ENCODE measurements around the gene SNTG2.
A peak's percentile ranks its signal among the peaks of the same experiment; 100 is the strongest.

SNTG2 gene

DNA sequence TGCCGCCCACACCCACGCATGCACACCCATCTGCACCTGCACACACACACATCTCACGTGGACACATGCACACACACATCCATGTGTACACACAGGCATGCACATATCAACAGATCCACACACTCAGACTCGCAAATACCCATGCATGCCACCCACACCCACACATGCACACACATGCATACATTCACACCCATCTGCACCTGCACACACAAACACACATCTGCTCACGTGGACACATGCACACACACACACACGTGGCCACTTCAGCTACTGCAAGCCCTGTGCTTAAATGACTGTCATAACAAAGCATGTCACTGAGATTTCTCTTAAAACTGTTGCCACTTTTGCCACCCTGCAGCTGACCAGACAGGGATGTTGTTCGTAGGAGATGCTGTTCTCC, 186.6 kb downstream of the SNTG2 start:
- DNase-seq (ENCODE audit: low read depth): no peak
- no peak for TF ChIP-seq CTCF (IDR thresholded peaks at IDR 0.05; ENCODE audit: control insufficient read depth, insufficient read depth, low read depth, low read length, missing control alignments)
- no peak overlapping the region for H3K4me3 ChIP-seq (ENCODE audit: control insufficient read depth, low read depth, low read length)

GRCh38 chr2:1137913-1138391, 187.3 kb downstream of the SNTG2 start:
- H3K4me3 ChIP-seq (ENCODE audit: control insufficient read depth, low read depth, low read length): no peak overlapping the region
- no peak for TF ChIP-seq CTCF (IDR thresholded peaks at IDR 0.05; ENCODE audit: control insufficient read depth, insufficient read depth, low read depth, low read length, missing control alignments)
- DNase-seq (ENCODE audit: low read depth): no peak

DNA sequence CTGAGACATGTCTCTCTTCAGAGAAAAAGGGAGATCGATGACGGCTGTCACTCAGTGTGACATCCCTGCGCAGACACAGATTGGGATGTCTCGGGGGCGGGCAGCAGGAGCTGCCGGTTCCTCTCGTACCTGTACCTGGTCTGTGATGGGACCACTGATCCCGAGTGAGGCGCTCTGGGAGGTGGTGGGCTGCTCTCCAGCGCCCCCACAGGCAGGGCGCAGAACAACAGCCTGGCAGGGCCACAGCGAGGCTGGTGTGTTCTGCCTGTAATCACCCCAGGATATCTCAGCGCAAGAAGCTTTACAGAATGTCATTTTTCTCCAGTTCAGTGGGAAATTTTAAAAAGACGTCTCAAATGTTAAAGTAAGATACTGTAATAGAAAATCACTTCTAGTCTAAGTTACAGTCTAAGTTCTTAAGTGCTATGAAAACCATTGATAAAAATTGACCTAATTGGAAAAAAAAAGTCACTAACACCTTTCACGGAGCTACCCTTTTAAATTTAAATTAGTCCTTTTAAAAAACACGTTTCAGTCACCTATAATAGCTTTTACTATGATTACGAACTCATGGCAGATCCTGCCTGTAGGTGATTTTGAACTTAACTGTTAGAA, 189.8 kb downstream of the SNTG2 start:
- TF ChIP-seq CTCF (IDR thresholded peaks at IDR 0.05; ENCODE audit: control insufficient read depth, insufficient read depth, low read depth, low read length, missing control alignments): peak; percentile 89
- DNase-seq (ENCODE audit: low read depth): no peak
- H3K4me3 ChIP-seq (ENCODE audit: control insufficient read depth, low read depth, low read length): no peak overlapping the region

DNA sequence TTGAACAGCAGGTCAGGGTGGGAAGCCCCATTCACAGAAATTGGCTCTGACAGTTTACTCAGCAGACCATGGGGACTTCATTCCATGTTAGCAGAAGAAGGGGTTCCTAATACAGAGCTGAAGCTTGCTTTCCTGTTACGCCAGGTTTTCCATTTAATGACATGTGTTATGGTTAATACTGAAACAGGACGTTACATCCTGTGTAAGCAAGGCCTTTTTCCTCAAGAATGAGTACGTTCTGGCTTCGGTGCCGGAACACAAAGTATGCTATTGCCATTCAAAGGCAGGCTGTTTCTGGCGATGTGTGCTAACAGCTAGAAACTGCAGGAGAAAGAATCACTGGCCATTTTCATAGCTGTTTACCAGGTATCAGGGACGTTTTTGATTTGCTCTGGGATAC, 190.4 kb downstream of the SNTG2 start:
- H3K4me3 ChIP-seq (ENCODE audit: control insufficient read depth, low read depth, low read length): no peak overlapping the region
- no peak for DNase-seq (ENCODE audit: low read depth)
- TF ChIP-seq CTCF (IDR thresholded peaks at IDR 0.05; ENCODE audit: control insufficient read depth, insufficient read depth, low read depth, low read length, missing control alignments): no peak

DNA sequence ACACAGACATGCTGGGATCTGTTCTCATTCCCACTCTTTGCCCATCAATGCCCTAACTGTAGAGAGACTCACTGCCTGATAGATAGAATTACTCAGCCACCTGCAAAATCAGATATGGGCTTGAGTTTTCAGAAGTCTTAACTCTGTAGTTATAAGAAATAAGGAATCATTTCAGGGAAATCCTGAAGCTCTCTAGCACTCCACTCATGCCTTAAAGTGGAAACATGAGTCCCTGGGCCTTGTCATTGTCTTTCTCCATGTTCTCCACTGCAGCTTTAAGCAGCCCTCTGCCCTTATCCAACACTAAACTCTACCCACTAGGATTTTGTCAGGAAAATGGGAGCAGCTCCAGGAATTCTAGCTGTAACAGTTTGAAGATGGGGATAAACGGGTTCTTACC, 192.5 kb downstream of the SNTG2 start:
- no peak for TF ChIP-seq CTCF (IDR thresholded peaks at IDR 0.05; ENCODE audit: control insufficient read depth, insufficient read depth, low read depth, low read length, missing control alignments)
- no peak overlapping the region for H3K4me3 ChIP-seq (ENCODE audit: control insufficient read depth, low read depth, low read length)
- no peak for DNase-seq (ENCODE audit: low read depth)

- no peak overlapping the region for H3K4me3 ChIP-seq (ENCODE audit: control insufficient read depth, low read depth, low read length)
These were observed 197.4 kb downstream of the SNTG2 start for GRCh38 chr2:1147873-1148612.

More at GRCh38 chr2:1147873-1148612, 197.4 kb downstream of the SNTG2 start:
- no peak for DNase-seq (ENCODE audit: low read depth)
- TF ChIP-seq CTCF (IDR thresholded peaks at IDR 0.05; ENCODE audit: control insufficient read depth, insufficient read depth, low read depth, low read length, missing control alignments): peak; percentile 9

All from AG09309 (cell line).